Measurements from ENCODE around the gene PTPRJ. TPM values are rescaled to one million over a fixed set of nuclear protein-coding genes. Genes with fewer than 3 reads are reported as not detected.

The PTPRJ gene
- total and polyA plus RNA-seq, 8 donors, result 12.6 to 63.5 (median 16.6) TPM

GRCh38 chr11:48087422-48087821 is 107.1 kb downstream of the PTPRJ start:
- ATAC-seq, result no peak
- TF ChIP-seq CTCF (IDR thresholded peaks at IDR 0.05), result no peak
- no peaks in the 10 kb centered on the region for H3K36me3 ChIP-seq
- H3K4me1 ChIP-seq, result peaks cover 8 to 34% of the 10 kb centered on the region in 2 donors
- no peaks in the 10 kb centered on the region for H3K9me3 ChIP-seq
- no peak overlapping the region for H3K27ac ChIP-seq
- H3K27me3 ChIP-seq, result no peaks in the 10 kb centered on the region
- intact Hi-C loops (cut with DNase I), result no loop called here
- no peak overlapping the region for H3K4me3 ChIP-seq
- no peak for DNase-seq

- no peak overlapping the region for H3K27ac ChIP-seq
- ATAC-seq, result peak; percentile 45
- H3K36me3 ChIP-seq, result no peaks in the 10 kb centered on the region
- intact Hi-C loops (cut with DNase I), result no loop called here
- no peak for DNase-seq
- no peak for TF ChIP-seq CTCF (IDR thresholded peaks at IDR 0.05)
- H3K4me1 ChIP-seq, result peaks cover 8 to 27% of the 10 kb centered on the region in 2 donors
- no peaks in the 10 kb centered on the region for H3K27me3 ChIP-seq
- H3K4me3 ChIP-seq, result no peak overlapping the region
- H3K9me3 ChIP-seq, result no peaks in the 10 kb centered on the region
These were observed 107.8 kb downstream of the PTPRJ start for GRCh38 chr11:48087974-48088681.

GRCh38 chr11:48088682-48089050 is 108.3 kb downstream of the PTPRJ start:
- Histone ChIP-seq H3K4me3 (no peak overlapping the region), H3K27me3 (no peaks in the 10 kb centered on the region), H3K9me3 (no peaks in the 10 kb centered on the region), H3K27ac (no peak overlapping the region), H3K36me3 (no peaks in the 10 kb centered on the region), H3K4me1 (peaks cover 8 to 23% of the 10 kb centered on the region in 2 donors)
- intact Hi-C loops (cut with DNase I), result no loop called here
- DNase-seq (no peak), ATAC-seq (peak; percentile 35)
- no peak for TF ChIP-seq CTCF (IDR thresholded peaks at IDR 0.05)

GRCh38 chr11:48090174-48090573 is 109.8 kb downstream of the PTPRJ start:
- Histone ChIP-seq H3K27ac (no peak overlapping the region), H3K9me3 (no peaks in the 10 kb centered on the region), H3K4me1 (peaks cover 8 to 30% of the 10 kb centered on the region in 2 donors), H3K4me3 (no peak overlapping the region), H3K27me3 (no peaks in the 10 kb centered on the region), H3K36me3 (no peaks in the 10 kb centered on the region)
- ATAC-seq (no peak), DNase-seq (no peak)
- intact Hi-C loops (cut with DNase I), result no loop called here
- TF ChIP-seq CTCF (IDR thresholded peaks at IDR 0.05), result no peak

- Histone ChIP-seq H3K27ac (no peak overlapping the region), H3K36me3 (no peaks in the 10 kb centered on the region), H3K4me3 (no peak overlapping the region), H3K4me1 (peaks cover 12 to 42% of the 10 kb centered on the region in 2 donors), H3K27me3 (no peaks in the 10 kb centered on the region), H3K9me3 (no peaks in the 10 kb centered on the region)
- DNase-seq (no peak), ATAC-seq (no peak)
- intact Hi-C loops (cut with DNase I), result no loop called here
- no peak for TF ChIP-seq CTCF (IDR thresholded peaks at IDR 0.05)
These were observed 111.2 kb downstream of the PTPRJ start for GRCh38 chr11:48091426-48092102.
